ENCODE results near the gene RBPMS2. TPM values are rescaled to one million over a fixed set of nuclear protein-coding genes. Genes with fewer than 3 reads are reported as not detected.
A peak's percentile ranks its signal among the peaks of the same experiment; 100 is the strongest.

RBPMS2 gene
- total RNA-seq, 1 experiment from 2014 or later: 181 TPM

- peaks cover 12 to 23% (median 18%) of the 10 kb centered on the region in 3 experiments for H3K36me3 Mint-ChIP-seq (ENCODE audit: insufficient read depth in 1 of 3, low read depth in 3 of 3)
- no peaks in the 10 kb centered on the region for H4K20me1 ChIP-seq (ENCODE audit: control insufficient read depth, insufficient read depth, insufficient read length)
- no peak overlapping the region for H4K5ac ChIP-seq (ENCODE audit: insufficient read length, low read depth, low read length)
- H3K4ac ChIP-seq (ENCODE audit: low read depth, low read length): no peak overlapping the region
- H3K4me3 Mint-ChIP-seq: no peak overlapping the region; a peak in 1 of 5 replicates
- H3K9ac ChIP-seq (ENCODE audit: extremely low read depth, insufficient read length, low read length): no peak overlapping the region
- H3K27me3 Mint-ChIP-seq (ENCODE audit: low read depth): no peaks in the 10 kb centered on the region
- no peak overlapping the region for H2BK5ac ChIP-seq (ENCODE audit: insufficient read length, low read length)
- TF ChIP-seq CTCF (conservative IDR thresholded peaks at IDR 0.05): no peak
- peak; percentile 44 for DNase-seq
- peaks cover 54 to 60% of the 10 kb centered on the region in 2 experiments for H3K4me1 Mint-ChIP-seq
- no peak overlapping the region for H2BK15ac ChIP-seq (ENCODE audit: low read depth, low read length)
- H2AFZ ChIP-seq (ENCODE audit: low read length): no peak overlapping the region
- peaks cover 7% of the 10 kb centered on the region for H3K23me2 ChIP-seq (ENCODE audit: insufficient read length, low read depth, low read length, poor library complexity, severe bottlenecking)
- H4K8ac ChIP-seq (replicated peaks; ENCODE audit: insufficient read length, low read depth, low read length): no peak overlapping the region
- no peak overlapping the region for H3K27ac ChIP-seq (ENCODE audit: insufficient read length, low read depth, low read length)
- no peaks in the 10 kb centered on the region for H3K9me3 ChIP-seq (ENCODE audit: control insufficient read depth, low read depth, low read length)
- H3T11ph ChIP-seq (ENCODE audit: low read length): no peak overlapping the region
- H3K23ac ChIP-seq (ENCODE audit: insufficient read length, low read depth, low read length): no peak overlapping the region
- H3K14ac ChIP-seq (ENCODE audit: insufficient read depth, low read length): no peak overlapping the region
- H3K4me2 ChIP-seq (ENCODE audit: insufficient read depth, insufficient read length, low read length): no peak overlapping the region
- H3K4me1 ChIP-seq (ENCODE audit: insufficient read depth, low read length): peaks cover 11% of the 10 kb centered on the region
- H3K79me1 ChIP-seq (ENCODE audit: insufficient read depth, low read depth, low read length, poor library complexity, severe bottlenecking): no peaks in the 10 kb centered on the region
- H3K56ac ChIP-seq (ENCODE audit: insufficient read length, low read depth, low read length): no peak overlapping the region
- H3K27me3 ChIP-seq (ENCODE audit: insufficient read depth, low read length): no peaks in the 10 kb centered on the region
- H4K91ac ChIP-seq (ENCODE audit: insufficient read length, low read depth, low read length): no peak overlapping the region
- H2BK120ac ChIP-seq (ENCODE audit: low read depth, low read length, poor library complexity, severe bottlenecking): no peak overlapping the region
- no CpG with 5 or more reads among the region's 6 CpGs for WGBS (ENCODE audit: extremely low coverage, insufficient read length, low lambda C conversion rate)
- H2BK20ac ChIP-seq (ENCODE audit: low read depth, low read length, poor library complexity, severe bottlenecking): no peak overlapping the region
- H3K9me3 Mint-ChIP-seq: no peaks in the 10 kb centered on the region
- H3K18ac ChIP-seq (ENCODE audit: insufficient read length, low read depth, low read length): no peak overlapping the region
- no peak overlapping the region for H2BK12ac ChIP-seq (ENCODE audit: insufficient read length, low read depth, low read length)
- H3K79me2 ChIP-seq (ENCODE audit: insufficient read depth, low read length): no peaks in the 10 kb centered on the region
- peak overlapping the region; percentile 47 to 76 (median 50); a peak in 5 of 7 replicates for H3K27ac Mint-ChIP-seq
- no peak overlapping the region for H2AK5ac ChIP-seq (ENCODE audit: insufficient read length, low read length)
Observed at GRCh38 chr15:64813075-64813474, 37.7 kb upstream of the RBPMS2 start.
